ENCODE data around the gene NCLN. TPM values are rescaled to one million over a fixed set of nuclear protein-coding genes. Genes with fewer than 3 reads are reported as not detected.

The NCLN gene
- total RNA-seq, 1 donor from 2014 or later, result 34.9 TPM

GRCh38 chr19:3203805-3204645 lies 18.3 kb downstream of the NCLN start:
- peaks cover 0 to 48% of the 10 kb centered on the region in 2 donors for H3K36me3 ChIP-seq

GRCh38 chr19:3204646-3205275 lies 19.0 kb downstream of the NCLN start:
- no peaks in the 10 kb centered on the region for H3K4me1 ChIP-seq
- no peak overlapping the region for H3K27ac ChIP-seq
- intact Hi-C loops (cut with DNase I), result no loop called here
- no peak overlapping the region for H3K4me3 ChIP-seq
- peaks cover 0 to 43% of the 10 kb centered on the region in 2 donors for H3K36me3 ChIP-seq
- H3K9me3 ChIP-seq, result no peaks in the 10 kb centered on the region
- no peak for DNase-seq (ENCODE audit: extremely low spot score in 2 of 2)
- TF ChIP-seq POLR2A (IDR thresholded peaks at IDR 0.05), result no peak
- TF ChIP-seq, protein P1, sequence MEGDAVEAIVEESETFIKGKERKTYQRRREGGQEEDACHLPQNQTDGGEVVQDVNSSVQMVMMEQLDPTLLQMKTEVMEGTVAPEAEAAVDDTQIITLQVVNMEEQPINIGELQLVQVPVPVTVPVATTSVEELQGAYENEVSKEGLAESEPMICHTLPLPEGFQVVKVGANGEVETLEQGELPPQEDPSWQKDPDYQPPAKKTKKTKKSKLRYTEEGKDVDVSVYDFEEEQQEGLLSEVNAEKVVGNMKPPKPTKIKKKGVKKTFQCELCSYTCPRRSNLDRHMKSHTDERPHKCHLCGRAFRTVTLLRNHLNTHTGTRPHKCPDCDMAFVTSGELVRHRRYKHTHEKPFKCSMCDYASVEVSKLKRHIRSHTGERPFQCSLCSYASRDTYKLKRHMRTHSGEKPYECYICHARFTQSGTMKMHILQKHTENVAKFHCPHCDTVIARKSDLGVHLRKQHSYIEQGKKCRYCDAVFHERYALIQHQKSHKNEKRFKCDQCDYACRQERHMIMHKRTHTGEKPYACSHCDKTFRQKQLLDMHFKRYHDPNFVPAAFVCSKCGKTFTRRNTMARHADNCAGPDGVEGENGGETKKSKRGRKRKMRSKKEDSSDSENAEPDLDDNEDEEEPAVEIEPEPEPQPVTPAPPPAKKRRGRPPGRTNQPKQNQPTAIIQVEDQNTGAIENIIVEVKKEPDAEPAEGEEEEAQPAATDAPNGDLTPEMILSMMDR (IDR thresholded peaks at IDR 0.05), result no peak
- TF ChIP-seq POLR2AphosphoS5 (IDR thresholded peaks at IDR 0.05; ENCODE audit: insufficient read depth in 1 of 2, low read depth in 1 of 2), result no peak
- H3K27me3 ChIP-seq, result no peaks in the 10 kb centered on the region

More at GRCh38 chr19:3203805-3204645, 18.3 kb downstream of the NCLN start:
- no peak overlapping the region for H3K27ac ChIP-seq
- intact Hi-C loops (cut with DNase I), result no loop called here
- TF ChIP-seq POLR2A (IDR thresholded peaks at IDR 0.05) (no peak), POLR2AphosphoS5 (IDR thresholded peaks at IDR 0.05; ENCODE audit: insufficient read depth in 1 of 2, low read depth in 1 of 2) (no peak)
- TF ChIP-seq, protein P1 (IDR thresholded peaks at IDR 0.05), result no peak
- no peaks in the 10 kb centered on the region for H3K27me3 ChIP-seq
- no peak for DNase-seq (ENCODE audit: extremely low spot score in 2 of 2)
- H3K4me1 ChIP-seq, result no peaks in the 10 kb centered on the region
- no peak overlapping the region for H3K4me3 ChIP-seq
- no peaks in the 10 kb centered on the region for H3K9me3 ChIP-seq

DNA sequence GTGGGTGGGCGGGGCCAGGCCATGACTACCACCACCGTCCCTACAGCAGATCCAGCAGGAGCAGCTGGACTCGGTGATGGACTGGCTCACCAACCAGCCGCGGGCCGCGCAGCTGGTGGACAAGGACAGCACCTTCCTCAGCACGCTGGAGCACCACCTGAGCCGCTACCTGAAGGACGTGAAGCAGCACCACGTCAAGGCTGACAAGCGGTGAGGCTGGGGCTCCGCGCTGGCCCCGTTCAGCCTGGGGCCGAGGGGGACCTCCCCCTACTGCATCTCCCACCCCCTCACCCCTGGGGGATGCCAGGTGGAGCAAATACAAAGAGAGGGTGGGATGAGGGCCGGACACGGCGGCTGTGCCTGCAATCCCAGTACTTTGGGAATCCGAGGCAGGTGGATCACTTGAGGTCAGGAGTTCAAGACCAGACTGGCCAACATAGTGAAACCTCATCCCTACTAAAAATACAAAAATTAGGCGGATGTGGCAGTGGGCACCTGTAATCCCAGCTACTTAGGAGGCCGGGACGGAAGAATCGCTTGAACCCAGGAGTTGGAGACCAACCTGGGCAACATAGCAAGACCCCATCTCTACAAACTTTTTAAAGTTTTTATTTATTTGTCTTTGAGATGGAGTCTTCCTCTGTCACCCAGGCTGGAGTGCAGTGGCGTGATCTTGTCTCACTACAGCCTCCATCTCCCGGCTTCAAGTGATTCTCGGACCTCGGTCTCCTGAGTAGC lies 20.7 kb downstream of the NCLN start:
- no peak overlapping the region for H3K27ac ChIP-seq
- TF ChIP-seq POLR2A (IDR thresholded peaks at IDR 0.05) (no peak), POLR2AphosphoS5 (IDR thresholded peaks at IDR 0.05; ENCODE audit: insufficient read depth in 1 of 2, low read depth in 1 of 2) (no peak)
- TF ChIP-seq, protein P1 (IDR thresholded peaks at IDR 0.05), result no peak
- H3K36me3 ChIP-seq, result peaks cover 0 to 43% of the 10 kb centered on the region in 2 donors
- no peaks in the 10 kb centered on the region for H3K9me3 ChIP-seq
- H3K4me1 ChIP-seq, result no peaks in the 10 kb centered on the region
- intact Hi-C loops (cut with DNase I), result no loop called here
- H3K27me3 ChIP-seq, result no peaks in the 10 kb centered on the region
- no peak for DNase-seq (ENCODE audit: extremely low spot score in 2 of 2)
- H3K4me3 ChIP-seq, result no peak overlapping the region

DNA sequence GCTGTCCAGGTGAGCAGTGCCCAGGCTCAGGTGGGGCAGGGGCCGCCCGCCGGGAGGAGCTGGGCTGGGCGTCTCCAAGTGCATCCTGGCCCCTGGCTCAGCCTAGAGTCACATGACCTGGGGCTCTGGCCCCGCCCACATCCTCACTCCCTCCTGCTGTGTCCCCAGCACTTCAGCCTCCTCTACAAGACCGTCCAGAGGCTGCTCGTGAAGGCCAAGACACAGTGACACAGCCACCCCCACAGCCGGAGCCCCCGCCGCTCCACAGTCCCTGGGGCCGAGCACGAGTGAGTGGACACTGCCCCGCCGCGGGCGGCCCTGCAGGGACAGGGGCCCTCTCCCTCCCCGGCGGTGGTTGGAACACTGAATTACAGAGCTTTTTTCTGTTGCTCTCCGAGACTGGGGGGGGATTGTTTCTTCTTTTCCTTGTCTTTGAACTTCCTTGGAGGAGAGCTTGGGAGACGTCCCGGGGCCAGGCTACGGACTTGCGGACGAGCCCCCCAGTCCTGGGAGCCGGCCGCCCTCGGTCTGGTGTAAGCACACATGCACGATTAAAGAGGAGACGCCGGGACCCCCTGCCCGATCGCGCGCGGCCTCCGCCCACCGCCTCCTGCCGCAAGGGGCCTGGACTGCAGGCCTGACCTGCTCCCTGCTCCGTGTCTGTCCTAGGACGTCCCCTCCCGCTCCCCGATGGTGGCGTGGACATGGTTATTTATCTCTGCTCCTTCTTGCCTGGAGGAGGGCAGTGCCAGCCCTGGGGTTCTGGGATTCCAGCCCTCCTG lies 21.9 kb downstream of the NCLN start:
- Histone ChIP-seq H3K9me3 (no peaks in the 10 kb centered on the region), H3K4me1 (no peaks in the 10 kb centered on the region), H3K4me3 (no peak overlapping the region), H3K27me3 (no peaks in the 10 kb centered on the region), H3K36me3 (peaks cover 0 to 31% of the 10 kb centered on the region in 2 donors), H3K27ac (no peak overlapping the region)
- intact Hi-C loops (cut with DNase I), result no loop called here
- no peak for TF ChIP-seq POLR2AphosphoS5 (IDR thresholded peaks at IDR 0.05; ENCODE audit: insufficient read depth in 1 of 2, low read depth in 1 of 2)
- TF ChIP-seq, protein P1 (IDR thresholded peaks at IDR 0.05), result no peak
- no peak for TF ChIP-seq POLR2A (IDR thresholded peaks at IDR 0.05)
- DNase-seq (ENCODE audit: extremely low spot score in 2 of 2), result no peak

All from vagina (tissue), 2 donors.